ENCODE results near the gene LIMK1. TPM values are rescaled to one million over a fixed set of nuclear protein-coding genes. Genes with fewer than 3 reads are reported as not detected.
"Not testable (repeated sequence)": the region's sequence is repeated elsewhere in the genome, so short reads cannot be mapped to it uniquely, and the experiment has no call there.

LIMK1 gene
- polyA plus RNA-seq (ENCODE audit: insufficient read length in 12 of 12): 10 to 100 TPM in 10 of 12 donors, 1 to 10 TPM in 1, not detected in 1; 9.6 to 34.0 (median 14.5) TPM
- long read RNA-seq, donor 1: 0 reads
- long read RNA-seq, donor 2, partial matches to known transcripts: 0 of 3 reads
- long read RNA-seq, donor 2, other reads (novel, unspliced or antisense): 0 of 3 reads
- long read RNA-seq, donor 3, partial matches to known transcripts: 0 of 2 reads
- long read RNA-seq, donor 3, other reads (novel, unspliced or antisense): 0 of 2 reads
- long read RNA-seq, donor 4, partial matches to known transcripts: 6 of 7 reads
- long read RNA-seq, donor 4, other reads (novel, unspliced or antisense): 0 of 7 reads
- long read RNA-seq, donor 5, partial matches to known transcripts: 0 of 2 reads
- long read RNA-seq, donor 5, other reads (novel, unspliced or antisense): 0 of 2 reads
- long read RNA-seq, donor 6, partial matches to known transcripts: 0 of 2 reads
- long read RNA-seq, donor 6, other reads (novel, unspliced or antisense): 0 of 2 reads
- long read RNA-seq, donor 7: 0 reads
- long read RNA-seq, donor 8: 0 reads
- long read RNA-seq, donor 9, partial matches to known transcripts: 0 of 1 reads
- long read RNA-seq, donor 9, other reads (novel, unspliced or antisense): 0 of 1 reads
- long read RNA-seq, donor 10, partial matches to known transcripts: 0 of 1 reads
- long read RNA-seq, donor 10, other reads (novel, unspliced or antisense): 0 of 1 reads
- long read RNA-seq, donor 11, partial matches to known transcripts: 10 of 12 reads
- long read RNA-seq, donor 11, other reads (novel, unspliced or antisense): 0 of 12 reads

GRCh38 chr7:74083117-74083876, at the start of gene LIMK1:
Gene LIMK1 (plus strand): TSS chr7:74083804. CDS start chr7:74083991, 187 bp downstream.
- peak; percentile 82 for DNase-seq

GRCh38 chr7:74037609-74038008, 46.0 kb upstream of the LIMK1 start:
- no peak for DNase-seq

DNA sequence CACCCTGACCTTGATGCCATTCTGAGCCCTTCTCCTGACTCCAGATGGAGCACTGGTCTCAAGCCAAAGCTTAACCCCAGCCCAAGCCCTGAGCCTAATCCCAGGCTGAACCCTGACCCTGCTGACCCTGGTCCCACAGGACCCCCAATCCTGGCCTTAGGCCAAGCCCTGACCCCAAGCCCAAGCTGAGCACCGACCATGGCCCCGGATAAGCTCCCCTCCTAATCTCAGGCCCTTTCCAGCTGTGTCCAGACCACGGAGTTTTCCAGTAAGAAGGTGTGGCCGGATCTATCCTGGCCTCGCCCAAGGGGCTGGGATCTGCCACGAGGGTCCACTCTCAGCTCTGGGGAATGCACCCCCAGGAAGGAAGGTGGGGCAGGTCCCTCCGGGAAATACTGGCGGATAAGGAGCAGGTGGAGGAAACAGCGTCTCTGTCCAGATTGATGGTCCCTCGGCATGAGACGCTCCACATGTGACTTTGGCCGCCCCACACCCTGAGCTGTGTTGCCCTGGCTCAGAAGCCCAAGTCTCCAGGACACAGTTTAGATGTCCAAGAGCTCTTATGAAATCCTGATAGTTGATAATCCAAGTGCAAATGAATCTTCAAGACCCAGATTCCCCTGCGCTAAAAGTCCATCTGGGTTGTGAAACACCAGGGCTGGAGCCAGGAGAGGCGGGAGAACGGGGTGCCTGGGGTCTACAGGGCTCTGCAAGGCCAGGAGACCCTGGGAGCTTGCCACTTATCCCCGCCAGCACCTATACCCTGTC, 45.2 kb upstream of the LIMK1 start:
- no peak for DNase-seq

GRCh38 chr7:74039337-74039736, 44.3 kb upstream of the LIMK1 start:
- DNase-seq: no peak

DNA sequence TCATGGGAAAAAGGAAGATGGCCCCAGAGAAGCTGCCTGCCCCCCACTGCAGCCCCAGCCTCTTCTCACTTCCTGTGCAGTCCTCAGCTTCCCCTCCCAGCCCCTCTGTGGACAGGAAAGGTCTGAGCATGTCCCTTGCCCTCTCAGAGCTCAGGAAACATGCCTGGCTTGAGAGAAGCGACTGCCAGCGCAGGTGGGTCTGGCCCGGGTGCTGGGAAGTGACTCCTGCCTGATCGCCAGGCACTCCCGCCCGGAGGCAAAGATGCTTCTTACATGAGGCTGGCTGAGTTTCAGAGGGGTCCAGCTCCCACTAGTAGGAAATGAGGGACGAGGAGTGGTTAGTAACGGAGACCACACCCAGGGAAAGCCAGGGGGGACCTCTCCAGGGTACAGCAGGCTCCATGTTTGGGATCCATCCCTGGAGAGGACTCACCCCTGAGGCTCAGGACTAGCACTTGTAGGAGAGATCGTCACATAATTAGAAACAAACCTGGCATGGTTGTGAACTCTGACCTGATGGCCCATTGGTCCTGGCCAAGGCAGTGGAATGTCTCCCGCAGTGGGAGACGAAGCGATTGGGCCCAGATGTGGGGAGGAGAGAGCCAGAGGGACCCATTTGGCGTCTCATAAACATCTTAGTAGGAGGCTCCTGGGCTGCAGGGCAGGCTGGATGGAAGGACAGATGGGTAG, 43.4 kb upstream of the LIMK1 start:
- DNase-seq: no peak

GRCh38 chr7:74040791-74041520, 42.6 kb upstream of the LIMK1 start:
- no peak for DNase-seq

DNA sequence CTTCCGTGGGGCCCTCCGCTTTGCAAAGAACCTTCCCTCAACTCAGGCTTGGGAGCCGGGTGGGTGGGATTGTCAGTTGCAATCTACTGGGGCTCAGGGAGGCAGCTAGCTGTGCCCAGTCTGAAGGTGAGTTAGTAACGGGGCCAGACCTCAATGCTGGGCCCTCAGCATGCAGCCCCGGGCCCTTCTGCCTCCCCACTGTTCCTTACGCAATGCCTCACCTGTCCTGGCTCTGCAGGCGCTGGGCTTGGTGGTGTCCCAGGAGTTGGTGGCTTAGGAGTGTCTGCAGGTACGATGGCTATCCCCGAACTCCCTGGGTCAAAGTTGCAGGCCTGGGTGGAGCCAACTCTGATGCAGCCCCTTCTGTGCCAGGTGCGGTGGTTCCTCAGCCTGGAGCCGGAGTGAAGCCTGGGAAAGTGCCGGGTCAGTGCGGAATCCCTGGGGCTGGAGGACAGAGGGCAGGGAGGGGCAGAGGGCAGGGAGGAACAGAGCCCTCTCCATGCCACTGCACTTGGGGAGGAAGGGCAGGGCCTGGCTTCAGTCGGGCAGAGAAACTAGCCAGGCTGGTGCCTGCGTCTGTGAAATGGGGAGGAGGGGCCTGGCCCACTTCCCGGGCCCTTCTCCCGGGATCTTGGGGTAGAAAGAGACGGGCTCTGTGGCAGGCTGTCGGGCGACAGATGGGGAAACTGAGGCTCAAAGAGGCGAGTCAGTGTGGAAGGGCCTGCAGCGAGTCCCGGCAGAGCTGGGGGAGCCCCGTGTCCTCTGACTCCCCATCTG, 40.7 kb upstream of the LIMK1 start:
- no peak for DNase-seq

DNA sequence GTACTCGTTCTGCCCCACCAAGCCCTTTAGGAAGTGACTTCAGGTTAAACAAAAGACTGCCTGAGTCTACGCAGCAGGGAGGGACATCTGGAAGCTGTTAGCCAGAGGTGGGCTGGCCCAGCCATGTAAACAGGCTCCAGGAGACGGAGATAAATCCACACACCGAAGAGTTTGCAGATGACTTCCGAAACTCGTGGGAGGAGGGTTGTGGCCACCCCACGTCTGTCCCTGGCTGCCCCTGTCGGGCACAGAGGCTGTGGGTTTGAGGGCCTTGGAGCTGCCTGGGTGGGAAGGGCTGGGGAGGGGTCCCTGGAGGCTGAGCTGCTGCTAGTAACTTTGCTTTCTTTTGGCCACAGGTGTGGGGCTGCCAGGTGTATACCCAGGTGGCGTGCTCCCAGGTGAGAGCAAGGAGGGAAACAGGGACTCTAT, 40.1 kb upstream of the LIMK1 start:
- peak; percentile 52 for DNase-seq

DNA sequence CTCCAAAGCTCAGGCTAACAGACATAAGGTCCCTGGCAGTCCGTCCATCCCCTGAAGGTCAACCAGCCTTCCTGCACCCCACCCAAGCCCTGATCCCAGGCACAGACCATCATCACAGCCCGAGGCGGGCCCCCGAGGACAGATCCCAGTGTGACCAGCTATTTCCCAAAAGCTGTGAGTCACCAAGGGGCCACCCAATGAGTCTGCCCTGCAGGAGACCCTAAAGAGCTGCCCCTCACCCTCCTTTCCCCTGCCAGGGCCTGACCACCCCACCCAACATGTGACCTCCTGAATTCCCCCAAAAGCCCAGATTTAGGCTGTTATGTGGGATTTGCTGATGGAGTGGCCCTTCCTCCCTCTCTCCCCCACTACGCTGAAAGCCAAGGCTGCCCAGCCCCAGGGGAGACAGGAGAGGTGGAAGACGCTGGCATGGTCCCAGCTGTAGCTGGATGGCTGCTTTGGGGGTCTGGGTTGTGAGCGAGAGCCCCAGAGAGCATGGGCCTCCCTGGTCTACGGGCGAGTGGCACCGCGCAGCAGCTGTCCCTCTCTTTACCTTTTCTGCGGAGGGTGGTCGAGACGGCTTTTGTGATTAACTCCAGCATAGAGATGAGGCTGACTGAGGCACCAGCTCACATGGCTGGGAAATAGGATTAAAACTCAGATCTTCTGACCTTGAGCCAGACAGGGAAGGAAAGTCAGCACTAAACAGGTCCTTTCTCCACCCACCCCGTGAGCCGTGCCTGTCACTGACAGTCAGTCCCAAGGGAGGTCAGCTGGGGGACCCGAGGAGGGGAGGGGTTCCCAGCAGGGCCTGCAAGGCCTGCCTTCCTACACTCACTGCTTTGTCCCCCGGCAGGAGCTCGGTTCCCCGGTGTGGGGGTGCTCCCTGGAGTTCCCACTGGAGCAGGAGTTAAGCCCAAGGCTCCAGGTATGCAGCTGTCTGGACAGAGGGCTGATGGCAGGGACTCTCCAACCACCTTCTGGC, 38.9 kb upstream of the LIMK1 start:
- DNase-seq: no peak

- DNase-seq: not testable (repeated sequence)
These were observed 37.0 kb upstream of the LIMK1 start for GRCh38 chr7:74046581-74046980.

GRCh38 chr7:74047804-74048380, 35.7 kb upstream of the LIMK1 start:
- no peak for DNase-seq

GRCh38 chr7:74048999-74049599, 34.5 kb upstream of the LIMK1 start:
- no peak for DNase-seq

GRCh38 chr7:74049997-74050798, 33.4 kb upstream of the LIMK1 start:
- no peak for DNase-seq

DNA sequence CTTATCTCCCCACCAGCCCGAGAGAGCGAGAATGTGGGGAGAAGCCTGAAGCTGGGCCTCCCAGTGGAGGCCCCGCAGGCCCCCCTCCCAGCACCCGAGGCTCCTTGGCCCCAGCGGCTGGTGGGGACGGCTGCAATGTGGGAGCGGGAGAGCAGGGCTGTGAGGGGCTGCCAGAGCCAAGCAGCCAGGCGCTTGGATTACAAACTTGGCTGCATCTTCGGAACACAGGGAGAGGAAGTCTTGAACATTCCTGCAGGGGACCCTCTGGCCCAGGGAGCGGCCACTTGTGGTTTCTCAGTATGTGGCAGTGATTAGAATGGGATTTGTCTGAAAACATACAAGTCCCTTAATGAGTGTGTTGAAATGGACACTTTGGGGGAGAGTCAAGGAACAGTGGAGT, 32.4 kb upstream of the LIMK1 start:
- DNase-seq: no peak

- no peak for DNase-seq
These were observed 31.8 kb upstream of the LIMK1 start for GRCh38 chr7:74051629-74052410.
